ENCODE results near the gene CASKIN1. TPM values are rescaled to one million over a fixed set of nuclear protein-coding genes. Genes with fewer than 3 reads are reported as not detected.

Gene CASKIN1
- total RNA-seq, 3 donors from 2014 or later (not counting 1 experiment from before 2014, with no cell fraction given), result not detected

- Mint-ChIP-seq H3K4me1 (peaks cover 19 to 36% of the 10 kb centered on the region in 2 donors), H3K27me3 (ENCODE audit: low read depth in 2 of 2) (no peaks in the 10 kb centered on the region), H3K4me3 (peak overlapping the region; percentile 67), H3K9me3 (no peaks in the 10 kb centered on the region), H3K36me3 (no peaks in the 10 kb centered on the region), H3K27ac (peak overlapping the region in 1 of 2 donors; percentile 76)
- intact Hi-C loops (cut with micrococcal nuclease), result no loop called here
- H3K27ac ChIP-seq (ENCODE audit: low read length), result no peak overlapping the region
- no peaks in the 10 kb centered on the region for H3K9me3 ChIP-seq (ENCODE audit: control insufficient read depth, insufficient read depth, low read length)
- TF ChIP-seq, protein P1, sequence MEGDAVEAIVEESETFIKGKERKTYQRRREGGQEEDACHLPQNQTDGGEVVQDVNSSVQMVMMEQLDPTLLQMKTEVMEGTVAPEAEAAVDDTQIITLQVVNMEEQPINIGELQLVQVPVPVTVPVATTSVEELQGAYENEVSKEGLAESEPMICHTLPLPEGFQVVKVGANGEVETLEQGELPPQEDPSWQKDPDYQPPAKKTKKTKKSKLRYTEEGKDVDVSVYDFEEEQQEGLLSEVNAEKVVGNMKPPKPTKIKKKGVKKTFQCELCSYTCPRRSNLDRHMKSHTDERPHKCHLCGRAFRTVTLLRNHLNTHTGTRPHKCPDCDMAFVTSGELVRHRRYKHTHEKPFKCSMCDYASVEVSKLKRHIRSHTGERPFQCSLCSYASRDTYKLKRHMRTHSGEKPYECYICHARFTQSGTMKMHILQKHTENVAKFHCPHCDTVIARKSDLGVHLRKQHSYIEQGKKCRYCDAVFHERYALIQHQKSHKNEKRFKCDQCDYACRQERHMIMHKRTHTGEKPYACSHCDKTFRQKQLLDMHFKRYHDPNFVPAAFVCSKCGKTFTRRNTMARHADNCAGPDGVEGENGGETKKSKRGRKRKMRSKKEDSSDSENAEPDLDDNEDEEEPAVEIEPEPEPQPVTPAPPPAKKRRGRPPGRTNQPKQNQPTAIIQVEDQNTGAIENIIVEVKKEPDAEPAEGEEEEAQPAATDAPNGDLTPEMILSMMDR (IDR thresholded peaks at IDR 0.05), result no peak
- H3K4me3 ChIP-seq (ENCODE audit: low read length), result no peak overlapping the region
- H3K36me3 ChIP-seq (ENCODE audit: control insufficient read depth, insufficient read depth, low read length), result peaks cover 31% of the 10 kb centered on the region
- 94% methylated on average over 9 of the region's 9 CpGs for WGBS (ENCODE audit: insufficient coverage)
- H3K4me1 ChIP-seq (ENCODE audit: control insufficient read depth, insufficient read depth, low read length), result peaks cover 28% of the 10 kb centered on the region
- DNase-seq, result no peak
- H3K27me3 ChIP-seq (ENCODE audit: control insufficient read depth, insufficient read depth, low read length), result no peaks in the 10 kb centered on the region
- ATAC-seq, result no peak
These were observed 11.5 kb upstream of the CASKIN1 start for GRCh38 chr16:2207872-2208271.

DNA sequence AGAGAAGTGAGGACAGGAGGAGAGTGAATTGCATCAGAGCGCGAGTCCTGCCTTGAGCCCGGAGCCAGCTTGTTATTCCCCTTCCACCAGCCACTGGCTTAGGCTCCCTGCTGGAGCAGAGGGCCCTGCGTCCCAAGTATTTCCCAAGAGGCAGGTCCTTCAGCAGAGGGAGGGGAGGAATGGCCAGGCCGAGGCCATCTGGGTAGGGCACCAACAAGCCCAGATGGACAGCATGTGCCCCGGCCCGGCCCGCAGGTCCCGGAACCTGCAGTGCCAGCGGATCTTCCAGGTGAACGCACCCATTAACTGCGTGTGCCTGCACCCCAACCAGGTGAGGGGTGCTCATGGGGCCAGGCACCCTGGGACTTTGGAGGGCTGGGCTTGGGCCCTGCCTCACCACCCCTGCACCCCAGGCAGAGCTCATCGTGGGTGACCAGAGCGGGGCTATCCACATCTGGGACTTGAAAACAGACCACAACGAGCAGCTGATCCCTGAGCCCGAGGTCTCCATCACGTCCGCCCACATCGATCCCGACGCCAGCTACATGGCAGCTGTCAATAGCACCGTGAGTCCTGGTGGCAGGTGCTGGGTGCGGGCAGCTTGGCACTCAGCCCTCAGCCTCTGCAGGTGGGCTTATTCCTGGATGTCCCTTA, 10.5 kb upstream of the CASKIN1 start:
- Mint-ChIP-seq H3K4me1 (peaks cover 19 to 32% of the 10 kb centered on the region in 2 donors), H3K9me3 (no peaks in the 10 kb centered on the region), H3K36me3 (no peaks in the 10 kb centered on the region), H3K4me3 (peak overlapping the region; percentile 6), H3K27me3 (ENCODE audit: low read depth in 2 of 2) (peaks cover 0 to 3% of the 10 kb centered on the region in 2 donors), H3K27ac (peak overlapping the region; percentile 80 to 88)
- H3K9me3 ChIP-seq (ENCODE audit: control insufficient read depth, insufficient read depth, low read length), result no peaks in the 10 kb centered on the region
- peaks cover 19% of the 10 kb centered on the region for H3K4me1 ChIP-seq (ENCODE audit: control insufficient read depth, insufficient read depth, low read length)
- TF ChIP-seq, protein P1 (IDR thresholded peaks at IDR 0.05), result no peak
- H3K36me3 ChIP-seq (ENCODE audit: control insufficient read depth, insufficient read depth, low read length), result peaks cover 26% of the 10 kb centered on the region
- ATAC-seq, result no peak
- H3K27ac ChIP-seq (ENCODE audit: low read length), result no peak overlapping the region
- WGBS (ENCODE audit: insufficient coverage), result 97% methylated on average over 23 of the region's 23 CpGs
- no peaks in the 10 kb centered on the region for H3K27me3 ChIP-seq (ENCODE audit: control insufficient read depth, insufficient read depth, low read length)
- no peak overlapping the region for H3K4me3 ChIP-seq (ENCODE audit: low read length)
- DNase-seq, result no peak
- intact Hi-C loops (cut with micrococcal nuclease), result no loop called here

- ATAC-seq (no peak), DNase-seq (no peak)
- Histone ChIP-seq H3K36me3 (ENCODE audit: control insufficient read depth, insufficient read depth, low read length) (peaks cover 26% of the 10 kb centered on the region), H3K27ac (ENCODE audit: low read length) (peak overlapping the region; percentile 95), H3K4me3 (ENCODE audit: low read length) (peak overlapping the region; percentile 88), H3K4me1 (ENCODE audit: control insufficient read depth, insufficient read depth, low read length) (peaks cover 19% of the 10 kb centered on the region), H3K9me3 (ENCODE audit: control insufficient read depth, insufficient read depth, low read length) (no peaks in the 10 kb centered on the region), H3K27me3 (ENCODE audit: control insufficient read depth, insufficient read depth, low read length) (no peaks in the 10 kb centered on the region)
- TF ChIP-seq, protein P1 (IDR thresholded peaks at IDR 0.05), result no peak
- Mint-ChIP-seq H3K4me3 (peak overlapping the region; percentile 91), H3K4me1 (peaks cover 19 to 28% of the 10 kb centered on the region in 2 donors), H3K27ac (peak overlapping the region; percentile 80 to 88), H3K36me3 (no peaks in the 10 kb centered on the region), H3K27me3 (ENCODE audit: low read depth in 2 of 2) (peaks cover 0 to 3% of the 10 kb centered on the region in 2 donors), H3K9me3 (no peaks in the 10 kb centered on the region)
- intact Hi-C loops (cut with micrococcal nuclease), result no loop called here
- WGBS (ENCODE audit: insufficient coverage), result 90% methylated on average over 18 of the region's 18 CpGs
These were observed 10.0 kb upstream of the CASKIN1 start for GRCh38 chr16:2206420-2206779.

GRCh38 chr16:2205967-2206313, 9.5 kb upstream of the CASKIN1 start:
- H3K27me3 Mint-ChIP-seq (ENCODE audit: low read depth in 2 of 2), result peaks cover 0 to 3% of the 10 kb centered on the region in 2 donors
- no peaks in the 10 kb centered on the region for H3K36me3 Mint-ChIP-seq
- Histone ChIP-seq H3K27me3 (ENCODE audit: control insufficient read depth, insufficient read depth, low read length) (no peaks in the 10 kb centered on the region), H3K9me3 (ENCODE audit: control insufficient read depth, insufficient read depth, low read length) (no peaks in the 10 kb centered on the region), H3K4me3 (ENCODE audit: low read length) (peak overlapping the region; percentile 88), H3K4me1 (ENCODE audit: control insufficient read depth, insufficient read depth, low read length) (peaks cover 19% of the 10 kb centered on the region), H3K27ac (ENCODE audit: low read length) (peak overlapping the region; percentile 95), H3K36me3 (ENCODE audit: control insufficient read depth, insufficient read depth, low read length) (peaks cover 26% of the 10 kb centered on the region)
- H3K9me3 Mint-ChIP-seq, result no peaks in the 10 kb centered on the region
- intact Hi-C loops (cut with micrococcal nuclease), result no loop called here
- ATAC-seq (no peak), DNase-seq (no peak)
- H3K4me3 Mint-ChIP-seq, result peak overlapping the region; percentile 91
- H3K27ac Mint-ChIP-seq, result peak overlapping the region; percentile 80 to 88
- peaks cover 19 to 28% of the 10 kb centered on the region in 2 donors for H3K4me1 Mint-ChIP-seq
- 20% methylated on average over 16 of the region's 16 CpGs for WGBS (ENCODE audit: insufficient coverage)
- TF ChIP-seq, protein P1 (IDR thresholded peaks at IDR 0.05), result no peak

Data from natural killer cell (primary cell).